AG09319 (cell line): Measurements from ENCODE around the gene GRAMD2B.

Experiments used
- DNase-seq: peaks from one replicate; pipeline ENCODE4 v3.0.0-alpha.2; 2010; ENCODE audit warnings: low read depth; ENCODE audit errors: extremely low read depth
- TF ChIP-seq, protein P1 (sequence below): IDR thresholded peaks from 2 replicates; pipeline ENCODE4 v1.5.1; 2011; ENCODE audit warnings: low read depth, mild to moderate bottlenecking, inconsistent platforms, low read length, moderate library complexity

Gene GRAMD2B

DNA sequence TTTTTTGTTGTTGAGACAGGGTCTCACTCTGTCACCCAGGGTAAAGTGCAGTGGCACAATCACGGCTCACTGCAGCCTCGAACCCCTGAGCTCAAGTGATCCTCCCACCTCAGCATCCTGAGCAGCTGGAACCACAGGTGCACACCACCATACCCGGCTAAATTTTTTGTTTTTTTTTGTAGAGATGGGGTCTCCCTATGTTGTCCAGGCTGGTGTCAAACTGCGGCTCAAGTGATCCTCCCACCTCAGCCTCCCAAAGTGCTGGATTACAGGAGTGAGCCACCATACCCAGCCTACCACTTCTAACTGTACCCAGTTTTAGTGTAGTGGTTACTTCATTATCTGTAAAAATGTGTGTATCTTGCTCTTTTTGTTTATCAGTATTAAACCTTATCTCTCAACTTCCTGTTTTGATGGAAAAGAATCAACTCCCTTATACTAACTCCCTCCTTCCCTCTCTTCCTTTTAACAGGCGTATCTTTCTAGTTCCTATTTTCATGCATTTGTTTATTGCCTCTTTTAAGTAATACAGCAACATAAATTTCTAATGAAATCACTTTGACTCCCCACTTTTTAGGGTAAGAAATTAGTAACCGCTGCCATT lies 33.1 kb downstream of the GRAMD2B start:
- DNase-seq: no peak
- TF ChIP-seq, protein P1, sequence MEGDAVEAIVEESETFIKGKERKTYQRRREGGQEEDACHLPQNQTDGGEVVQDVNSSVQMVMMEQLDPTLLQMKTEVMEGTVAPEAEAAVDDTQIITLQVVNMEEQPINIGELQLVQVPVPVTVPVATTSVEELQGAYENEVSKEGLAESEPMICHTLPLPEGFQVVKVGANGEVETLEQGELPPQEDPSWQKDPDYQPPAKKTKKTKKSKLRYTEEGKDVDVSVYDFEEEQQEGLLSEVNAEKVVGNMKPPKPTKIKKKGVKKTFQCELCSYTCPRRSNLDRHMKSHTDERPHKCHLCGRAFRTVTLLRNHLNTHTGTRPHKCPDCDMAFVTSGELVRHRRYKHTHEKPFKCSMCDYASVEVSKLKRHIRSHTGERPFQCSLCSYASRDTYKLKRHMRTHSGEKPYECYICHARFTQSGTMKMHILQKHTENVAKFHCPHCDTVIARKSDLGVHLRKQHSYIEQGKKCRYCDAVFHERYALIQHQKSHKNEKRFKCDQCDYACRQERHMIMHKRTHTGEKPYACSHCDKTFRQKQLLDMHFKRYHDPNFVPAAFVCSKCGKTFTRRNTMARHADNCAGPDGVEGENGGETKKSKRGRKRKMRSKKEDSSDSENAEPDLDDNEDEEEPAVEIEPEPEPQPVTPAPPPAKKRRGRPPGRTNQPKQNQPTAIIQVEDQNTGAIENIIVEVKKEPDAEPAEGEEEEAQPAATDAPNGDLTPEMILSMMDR: no peak

DNA sequence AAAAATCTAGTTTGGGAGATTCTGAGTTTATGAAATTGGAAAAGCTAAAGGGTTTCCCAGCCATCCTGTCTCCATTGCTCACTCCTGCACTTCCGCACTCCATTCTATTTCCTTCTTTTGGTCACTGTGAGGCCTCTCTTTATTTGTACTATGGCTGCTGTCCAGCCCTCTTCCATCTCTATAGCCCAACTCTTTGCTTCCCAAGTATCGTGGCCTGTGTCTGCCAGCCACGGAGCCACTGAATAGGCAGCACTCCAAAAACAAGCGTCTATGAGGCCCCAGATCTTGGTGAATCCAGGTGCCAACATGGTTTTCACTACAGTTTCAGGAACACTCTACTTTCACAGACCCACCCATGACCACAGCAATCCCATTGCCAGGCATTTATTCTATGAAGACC lies 37.2 kb downstream of the GRAMD2B start:
- TF ChIP-seq, protein P1: no peak
- DNase-seq: no peak

DNA sequence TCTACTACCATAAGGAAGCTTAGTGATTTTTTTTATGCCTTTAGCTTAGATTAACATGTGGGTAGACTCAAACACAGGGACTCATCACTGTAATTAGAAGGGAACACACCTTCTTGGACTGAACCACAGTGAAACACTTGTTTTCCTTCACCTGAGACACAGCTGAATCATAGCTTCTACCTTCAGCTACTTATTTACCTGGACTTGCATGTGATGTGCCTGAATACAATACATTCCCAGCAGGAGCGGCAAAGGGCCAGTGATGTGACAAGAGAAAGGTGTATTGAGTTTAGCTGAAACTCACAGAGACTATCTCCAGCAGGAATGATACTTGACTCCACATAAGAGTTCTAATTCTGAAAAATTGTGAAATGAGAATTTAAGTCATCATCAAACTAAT lies 37.8 kb downstream of the GRAMD2B start:
- no peak for DNase-seq
- TF ChIP-seq, protein P1: no peak

DNA sequence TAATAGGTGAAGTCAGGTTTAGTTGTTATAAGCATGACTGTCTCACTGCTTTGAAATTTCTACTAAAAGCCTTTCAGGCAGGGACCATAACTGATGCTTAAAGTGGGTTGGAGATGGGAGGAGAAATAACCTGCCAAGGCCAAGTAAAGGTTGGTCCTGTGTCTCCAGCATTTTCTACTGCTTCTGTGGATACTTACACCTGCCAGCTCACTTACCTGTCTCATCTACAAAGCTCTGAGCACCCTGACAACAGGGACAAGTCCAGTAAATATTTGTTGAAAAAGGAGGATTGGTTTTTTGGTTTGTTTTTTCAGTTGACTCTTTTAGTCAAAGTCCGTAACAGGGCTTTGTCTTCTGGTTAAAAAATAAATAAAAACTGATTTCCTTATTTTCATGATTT lies 38.6 kb downstream of the GRAMD2B start:
- no peak for DNase-seq
- TF ChIP-seq, protein P1: no peak

DNA sequence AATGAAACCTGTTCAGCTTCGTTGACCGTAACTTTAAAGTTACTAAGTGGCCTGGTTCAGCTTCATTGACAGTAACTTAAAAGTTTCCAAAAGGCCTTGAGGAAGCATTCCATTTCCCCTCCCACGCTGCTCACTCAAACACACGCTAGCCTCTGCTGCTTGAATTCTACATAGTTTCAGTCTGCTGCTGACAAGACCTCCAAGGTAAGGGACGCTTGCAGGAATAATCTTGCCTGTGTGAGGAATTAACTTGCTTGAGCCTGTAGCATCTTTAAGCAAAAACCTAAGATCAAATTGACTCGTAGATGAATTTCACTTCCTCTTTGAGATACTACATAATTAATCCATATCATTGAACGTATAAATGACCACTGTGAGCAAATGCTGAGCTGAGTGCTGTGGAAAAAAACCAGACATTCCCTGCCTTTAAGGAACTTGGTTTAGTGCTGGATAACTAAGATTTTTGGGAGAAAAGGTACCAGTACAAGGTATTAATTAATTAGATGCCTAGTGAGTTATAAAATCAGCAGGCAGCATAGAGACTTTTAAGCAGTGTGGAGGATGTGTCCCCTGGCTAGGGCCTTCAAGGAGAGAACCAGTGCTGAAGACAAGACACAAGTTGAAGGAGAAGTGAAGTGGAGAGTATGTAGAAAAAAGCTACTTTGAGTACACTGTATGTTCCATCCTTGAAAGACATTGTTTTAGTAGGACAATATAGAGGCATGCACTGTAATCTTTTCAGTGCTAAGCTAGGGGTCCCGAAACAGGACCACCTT lies 39.2 kb downstream of the GRAMD2B start:
- TF ChIP-seq, protein P1: no peak
- peak; percentile 62 for DNase-seq

DNA sequence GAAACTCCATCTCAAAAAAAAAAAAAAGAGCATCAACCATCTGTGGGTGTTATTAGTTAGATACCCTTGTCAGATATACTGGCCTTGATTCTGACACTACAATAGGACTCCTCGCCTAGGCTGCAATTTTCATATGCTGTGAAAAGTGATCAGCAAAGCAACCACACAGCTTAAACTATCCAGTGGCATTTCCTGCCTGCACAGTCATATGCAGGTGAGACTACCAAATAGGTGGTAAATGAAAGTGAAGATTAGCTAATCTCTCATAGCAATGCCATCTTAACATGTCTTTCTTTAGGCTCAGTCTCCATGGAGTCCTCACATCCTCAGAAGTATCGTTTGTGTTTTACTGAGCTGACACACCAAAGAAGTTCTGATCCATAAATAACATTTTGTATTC lies 40.8 kb downstream of the GRAMD2B start:
- TF ChIP-seq, protein P1: no peak
- no peak for DNase-seq

DNA sequence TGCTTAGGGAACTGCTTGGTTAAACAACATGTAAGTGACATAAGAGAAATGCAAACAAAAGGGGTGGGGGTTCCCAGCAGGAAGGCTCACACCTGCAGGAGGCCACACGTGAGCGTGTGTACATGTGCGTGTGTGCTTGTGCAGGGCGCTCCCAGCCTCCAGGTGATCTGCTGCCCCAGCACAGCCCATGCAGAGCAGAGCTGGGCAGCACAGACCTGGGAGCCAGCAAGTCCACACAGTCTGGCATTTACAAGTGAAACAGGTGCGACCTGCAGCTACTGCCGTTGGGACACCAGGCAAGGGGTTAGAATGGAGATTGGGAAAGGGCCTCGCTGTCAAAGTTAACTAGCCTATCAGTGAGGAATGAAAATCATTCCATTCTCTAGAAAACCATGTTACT lies 41.8 kb downstream of the GRAMD2B start:
- no peak for DNase-seq
- TF ChIP-seq, protein P1: no peak
